Ectodermal cell (in vitro differentiated cells): ENCODE results near the gene IL1RAPL1.

ENCODE experiments used
- H3K27ac ChIP-seq: 2 replicates; pipeline ENCODE4 v1.7.0; 2013; ENCODE audit warnings: mild to moderate bottlenecking, low read depth, low read length; ENCODE audit not compliant: insufficient read depth, poor library complexity, severe bottlenecking
- H3K27me3 ChIP-seq: 2 replicates; pipeline ENCODE4 v1.7.0; 2013; ENCODE audit warnings: mild to moderate bottlenecking, low read length; ENCODE audit not compliant: insufficient read depth, control insufficient read depth, poor library complexity, severe bottlenecking
- H3K36me3 ChIP-seq: one replicate; pipeline ENCODE4 v1.7.0; 2013; ENCODE audit warnings: low read length; ENCODE audit not compliant: control insufficient read depth, insufficient read depth
- H3K4me1 ChIP-seq: one replicate; pipeline ENCODE4 v1.7.0; 2013; ENCODE audit warnings: low read length; ENCODE audit not compliant: control insufficient read depth, insufficient read depth
- H3K4me3 ChIP-seq: 2 replicates; pipeline ENCODE4 v1.7.0; 2013; ENCODE audit warnings: low read depth, low read length, control low read depth; ENCODE audit not compliant: insufficient read depth
- H3K9me3 ChIP-seq: 2 replicates; pipeline ENCODE4 v1.7.0; 2013; ENCODE audit warnings: mild to moderate bottlenecking, low read length, moderate library complexity; ENCODE audit not compliant: control insufficient read depth
- WGBS, 2 experiments: methylation state at CpG; one replicate each; pipeline ENCODE4 v1.1.7; 2013; ENCODE audit warnings: missing lambda C conversion rate in 2 of 2; 5-methylcytosine and 5-hydroxymethylcytosine counted together

Gene IL1RAPL1

DNA sequence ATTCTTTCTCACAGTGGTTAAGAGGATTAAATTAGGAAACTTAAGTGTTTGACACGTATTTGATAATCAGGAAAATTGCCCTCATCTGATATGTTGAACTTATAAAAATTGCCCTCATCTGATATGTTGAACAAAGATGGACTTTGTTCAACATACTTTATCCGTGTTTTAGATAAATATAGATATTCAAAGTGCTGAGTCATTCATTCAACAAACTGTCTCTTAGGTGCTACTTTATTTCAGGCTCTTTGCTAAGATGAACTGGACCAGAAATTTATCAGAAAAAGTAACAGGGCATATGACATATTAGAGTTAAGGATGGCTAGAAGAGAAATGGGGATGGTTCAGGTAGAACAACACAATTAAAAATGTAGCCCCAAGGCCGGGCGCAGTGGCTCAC is 81.7 kb downstream of the IL1RAPL1 start:
- H3K36me3 ChIP-seq = no peaks in the 10 kb centered on the region
- no peak overlapping the region for H3K27ac ChIP-seq
- no peaks in the 10 kb centered on the region for H3K4me1 ChIP-seq
- no peaks in the 10 kb centered on the region for H3K9me3 ChIP-seq
- WGBS, 2 experiments = 96 to 98% methylated on average over 3 of the region's 4 CpGs
- no peaks in the 10 kb centered on the region for H3K27me3 ChIP-seq
- no peak overlapping the region for H3K4me3 ChIP-seq

DNA sequence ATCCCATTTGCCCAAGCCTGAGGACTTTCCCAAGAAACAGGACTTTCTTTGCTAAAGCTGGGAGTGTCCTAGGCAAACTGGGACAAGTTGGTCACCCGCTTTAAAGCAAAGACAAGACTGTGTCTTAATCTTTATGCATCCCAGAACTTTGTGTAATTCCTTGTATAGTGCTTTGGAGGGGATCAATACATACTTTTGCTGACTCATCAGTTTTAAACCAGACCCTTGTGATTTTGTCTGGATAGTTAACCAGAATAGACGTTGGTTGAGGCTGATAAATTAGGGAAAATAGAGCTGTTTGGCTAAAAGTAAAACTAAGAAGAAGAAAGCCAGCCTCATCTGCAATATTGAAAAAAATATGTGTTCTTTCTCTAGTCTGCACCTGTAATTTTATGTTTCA is 82.8 kb downstream of the IL1RAPL1 start:
- Histone ChIP-seq H3K4me3 (no peak overlapping the region), H3K9me3 (no peaks in the 10 kb centered on the region), H3K27ac (no peak overlapping the region), H3K36me3 (no peaks in the 10 kb centered on the region), H3K4me1 (no peaks in the 10 kb centered on the region), H3K27me3 (no peaks in the 10 kb centered on the region)
- WGBS, 2 experiments = 86 to 92% methylated on average over 2 of the region's 2 CpGs

DNA sequence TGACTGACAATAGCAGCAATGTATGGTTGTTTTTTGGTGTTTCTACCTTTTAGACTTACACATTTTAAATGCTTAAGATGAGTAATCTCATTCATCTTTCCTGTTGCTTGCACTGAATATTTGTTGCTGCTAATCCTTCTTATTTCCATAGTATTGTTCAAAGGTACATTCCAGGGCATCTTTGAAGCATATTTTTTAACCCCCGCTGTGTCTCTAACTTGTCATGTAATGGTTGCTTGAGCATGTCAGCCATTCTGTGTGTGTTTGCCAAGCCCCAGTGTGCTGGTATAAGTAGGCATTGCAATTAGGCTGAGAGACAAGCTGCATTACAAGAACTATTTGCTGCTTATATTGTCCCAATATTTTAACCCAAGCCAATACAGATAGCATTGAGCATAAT is 87.9 kb downstream of the IL1RAPL1 start:
- Histone ChIP-seq H3K9me3 (no peaks in the 10 kb centered on the region), H3K27ac (no peak overlapping the region), H3K27me3 (no peaks in the 10 kb centered on the region), H3K36me3 (no peaks in the 10 kb centered on the region), H3K4me3 (no peak overlapping the region), H3K4me1 (no peaks in the 10 kb centered on the region)
- 88 to 100% methylated on average over 1 of the region's 1 CpG for WGBS, 2 experiments

- no peaks in the 10 kb centered on the region for H3K27me3 ChIP-seq
- H3K4me3 ChIP-seq = no peak overlapping the region
- no peak overlapping the region for H3K27ac ChIP-seq
- 100% methylated on average over 1 of the region's 1 CpG for WGBS, 2 experiments
- no peaks in the 10 kb centered on the region for H3K36me3 ChIP-seq
- H3K4me1 ChIP-seq = no peaks in the 10 kb centered on the region
- H3K9me3 ChIP-seq = no peaks in the 10 kb centered on the region
Observed at GRCh38 chrX:28693101-28693500, 105.9 kb downstream of the IL1RAPL1 start.

GRCh38 chrX:28697732-28698131 is 110.5 kb downstream of the IL1RAPL1 start:
- Histone ChIP-seq H3K9me3 (no peaks in the 10 kb centered on the region), H3K27ac (no peak overlapping the region), H3K27me3 (no peaks in the 10 kb centered on the region), H3K4me1 (no peaks in the 10 kb centered on the region), H3K36me3 (no peaks in the 10 kb centered on the region), H3K4me3 (no peak overlapping the region)

- WGBS, 2 experiments = no CpG with 5 or more reads among the region's 1 CpG
Observed at GRCh38 chrX:28701222-28701621, 114.0 kb downstream of the IL1RAPL1 start.

GRCh38 chrX:28706964-28707363 is 119.7 kb downstream of the IL1RAPL1 start:
- Histone ChIP-seq H3K4me1 (no peaks in the 10 kb centered on the region), H3K27ac (no peak overlapping the region), H3K36me3 (no peaks in the 10 kb centered on the region), H3K27me3 (no peaks in the 10 kb centered on the region), H3K4me3 (no peak overlapping the region), H3K9me3 (no peaks in the 10 kb centered on the region)
- 78 to 83% methylated on average over 3 of the region's 4 CpGs for WGBS, 2 experiments

More at GRCh38 chrX:28701222-28701621, 114.0 kb downstream of the IL1RAPL1 start:
- Histone ChIP-seq H3K9me3 (no peaks in the 10 kb centered on the region), H3K4me1 (no peaks in the 10 kb centered on the region), H3K27me3 (no peaks in the 10 kb centered on the region), H3K27ac (no peak overlapping the region), H3K4me3 (no peak overlapping the region), H3K36me3 (no peaks in the 10 kb centered on the region)

DNA sequence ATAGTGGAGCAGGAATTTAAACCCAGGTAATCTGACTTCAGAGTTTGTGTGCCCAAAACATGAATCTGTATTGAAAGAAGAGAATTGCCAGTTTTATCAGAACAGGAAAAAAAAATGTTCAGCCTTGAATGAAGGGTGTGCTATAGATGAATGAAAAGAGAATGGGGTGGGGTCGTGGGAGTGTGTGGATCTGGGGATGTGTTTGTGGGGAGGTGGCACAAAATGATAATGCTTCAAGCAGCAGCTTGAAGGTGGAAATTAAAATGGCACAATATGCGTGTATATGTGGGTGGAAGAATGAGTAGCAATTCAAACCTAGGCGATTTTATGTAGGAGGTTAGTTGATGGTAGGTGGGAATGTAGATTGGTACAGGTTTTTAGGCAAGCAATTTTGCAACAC is 122.2 kb downstream of the IL1RAPL1 start:
- Histone ChIP-seq H3K4me3 (no peak overlapping the region), H3K9me3 (no peaks in the 10 kb centered on the region), H3K27ac (no peak overlapping the region), H3K27me3 (no peaks in the 10 kb centered on the region), H3K36me3 (no peaks in the 10 kb centered on the region), H3K4me1 (no peaks in the 10 kb centered on the region)
- 84 to 91% methylated on average over 3 of the region's 3 CpGs for WGBS, 2 experiments

DNA sequence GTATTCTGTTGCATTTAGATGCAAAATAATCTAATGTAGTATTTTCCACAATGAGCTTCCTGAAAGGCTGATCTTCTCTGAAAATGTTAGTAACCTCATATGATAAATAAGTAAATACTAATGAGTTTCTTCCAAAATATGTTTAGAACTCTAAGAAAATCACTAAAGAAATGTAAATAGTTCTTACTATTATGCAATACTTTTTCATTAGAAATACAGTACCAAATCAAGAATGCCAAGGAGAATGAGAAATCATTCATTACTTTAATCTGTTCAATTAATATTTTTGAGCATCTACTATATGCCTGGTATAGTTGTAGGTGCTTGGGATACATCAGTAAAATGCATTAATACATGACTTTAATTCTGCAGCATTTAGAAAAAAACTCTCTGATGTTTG is 130.6 kb downstream of the IL1RAPL1 start:
- Histone ChIP-seq H3K27ac (no peak overlapping the region), H3K9me3 (no peaks in the 10 kb centered on the region), H3K4me1 (no peaks in the 10 kb centered on the region), H3K27me3 (no peaks in the 10 kb centered on the region), H3K4me3 (no peak overlapping the region), H3K36me3 (no peaks in the 10 kb centered on the region)

- Histone ChIP-seq H3K27me3 (no peaks in the 10 kb centered on the region), H3K4me3 (no peak overlapping the region), H3K36me3 (no peaks in the 10 kb centered on the region), H3K4me1 (no peaks in the 10 kb centered on the region), H3K27ac (no peak overlapping the region), H3K9me3 (no peaks in the 10 kb centered on the region)
- no CpG with 5 or more reads among the region's 1 CpG for WGBS, 2 experiments
Observed at GRCh38 chrX:28718450-28718849, 131.2 kb downstream of the IL1RAPL1 start.

GRCh38 chrX:28719620-28720019 is 132.4 kb downstream of the IL1RAPL1 start:
- no peaks in the 10 kb centered on the region for H3K4me1 ChIP-seq
- H3K36me3 ChIP-seq = no peaks in the 10 kb centered on the region
- WGBS, 2 experiments = 80% methylated on average over 1 of the region's 2 CpGs; no CpG with 5 or more reads in 1 of the 2 experiments
- no peak overlapping the region for H3K27ac ChIP-seq
- no peaks in the 10 kb centered on the region for H3K9me3 ChIP-seq
- H3K4me3 ChIP-seq = no peak overlapping the region
- H3K27me3 ChIP-seq = no peaks in the 10 kb centered on the region
